PC-3 (cell line): ENCODE results near the gene ZNF831. TPM values are rescaled to one million over a fixed set of nuclear protein-coding genes. Genes with fewer than 3 reads are reported as not detected.

Experiments used
- ATAC-seq: fragments of 200-7000 bp; cut with Tn5 transposase; 2 replicates; pipeline ENCODE4 v1.9.1; 2020; ENCODE audit warnings: mild to moderate bottlenecking, moderate library complexity
- BruUV-seq: library from RNA; stranded (reverse); fragments of 400-500 nt; replicated peaks from 2 replicates; lab custom pipeline; 2021; lab: Mats Ljungman, UMichigan
- CTCF ChIA-PET: fragments of 300-600 bp; sonication (Branson Sonifier 250); formaldehyde crosslinking; loops from one replicate; lab custom pipeline; 2022; ENCODE audit warnings: antibody characterized with exemption; lab: Charles Lee
- POLR2A ChIA-PET: fragments of 300-600 bp; sonication (Branson Sonifier 250); formaldehyde crosslinking; loops from one replicate; lab custom pipeline; 2022; ENCODE audit warnings: antibody characterized with exemption; ENCODE audit not compliant: unreplicated experiment; lab: Charles Lee
- DNase-seq: peaks from one replicate; pipeline ENCODE4 v3.0.0-alpha.2; 2015
- H2AFZ ChIP-seq: fragments of 300-600 bp; sonication (generic); 2 replicates; pipeline ENCODE4 v1.6.0; 2016; ENCODE audit warnings: antibody characterized with exemption, low read length
- H3F3A ChIP-seq: fragments of 300-600 bp; sonication (generic); one replicate; pipeline ENCODE4 v1.6.0; 2017; ENCODE audit warnings: antibody characterized with exemption, low read length, control low read depth, mild to moderate bottlenecking; ENCODE audit not compliant: unreplicated experiment
- H3K27ac ChIP-seq: fragments of 300-600 bp; sonication (generic); 2 replicates; pipeline ENCODE4 v1.5.1; 2016; ENCODE audit warnings: mild to moderate bottlenecking, low read length
- H3K27me3 ChIP-seq: fragments of 300-600 bp; sonication (generic); 2 replicates; pipeline ENCODE4 v1.6.1; 2016; ENCODE audit warnings: low read length, mixed read lengths
- H3K36me3 ChIP-seq: fragments of 300-600 bp; sonication (generic); 2 replicates; pipeline ENCODE4 v1.6.1; 2016; ENCODE audit warnings: low read depth, mixed run types, low read length, mixed read lengths
- H3K4me1 ChIP-seq: fragments of 300-600 bp; sonication (generic); 2 replicates; pipeline ENCODE4 v1.5.1; 2016; ENCODE audit warnings: low read length; ENCODE audit not compliant: insufficient read depth
- H3K4me2 ChIP-seq: fragments of 300-600 bp; sonication (generic); 2 replicates; pipeline ENCODE4 v1.6.0; 2016; ENCODE audit warnings: low read length
- H3K4me3 ChIP-seq: fragments of 300-600 bp; sonication (generic); 2 replicates; pipeline ENCODE4 v1.5.1; 2016; ENCODE audit warnings: mild to moderate bottlenecking, low read length, mixed read lengths
- H3K79me2 ChIP-seq: fragments of 300-600 bp; sonication (generic); 2 replicates; pipeline ENCODE4 v1.6.1; 2017; ENCODE audit warnings: low read length, mixed read lengths
- H3K9ac ChIP-seq: fragments of 300-600 bp; sonication (generic); 2 replicates; pipeline ENCODE4 v1.6.0; 2016; ENCODE audit warnings: mild to moderate bottlenecking, low read length
- H3K9me2 ChIP-seq: fragments of 300-600 bp; sonication (generic); replicated peaks from 2 replicates; pipeline ENCODE4 v1.6.1; 2016; ENCODE audit warnings: mixed run types, low read length, mixed read lengths
- H3K9me3 ChIP-seq: fragments of 300-600 bp; sonication (generic); 2 replicates; pipeline ENCODE4 v1.6.1; 2016; ENCODE audit warnings: low read length, mixed read lengths
- H4K20me1 ChIP-seq: fragments of 300-600 bp; sonication (generic); 2 replicates; pipeline ENCODE4 v1.6.1; 2016; ENCODE audit warnings: low read length, mixed read lengths
- EZH2 ChIP-seq: fragments of 300-600 bp; sonication (generic); IDR thresholded peaks from one replicate; pipeline ENCODE4 v1.6.1; 2017; ENCODE audit warnings: antibody characterized with exemption, mild to moderate bottlenecking, low read length; ENCODE audit not compliant: unreplicated experiment
- EZH2phosphoT487 ChIP-seq: fragments of 300-600 bp; sonication (generic); IDR thresholded peaks from 2 replicates; pipeline ENCODE4 v1.6.1; 2018; ENCODE audit warnings: mild to moderate bottlenecking, antibody characterized with exemption, low read length, borderline replicate concordance
- intact Hi-C: fragments of 100-400 bp; cut with micrococcal nuclease; formaldehyde crosslinking; loops from 2 replicates; pipeline ENCODE4 v1.9.0; 2023
- total RNA-seq: library from RNA; depleted of rRNA; stranded (reverse); fragments of >200 nt; gene quantifications from 2 replicates; pipeline ENCODE4 v1.2.3, GENCODE V29; 2014
- TF ChIP-seq, protein P1 (sequence below): fragments of 300-600 bp; sonication (generic); conservative IDR thresholded peaks from 2 replicates; pipeline ENCODE4 v1.5.1; 2017; ENCODE audit warnings: antibody characterized with exemption, low read depth, mild to moderate bottlenecking, low read length

ZNF831 gene
- total RNA-seq, 1 experiment from 2014 or later: not detected

- DNase-seq (no peak), ATAC-seq (no peak)
- Histone ChIP-seq H3K9me2 (no peaks in the 10 kb centered on the region), H3K27ac (no peak overlapping the region), H3K4me3 (no peak overlapping the region), H3K36me3 (no peaks in the 10 kb centered on the region), H3F3A (no peaks in the 10 kb centered on the region), H3K27me3 (peaks cover 93% of the 10 kb centered on the region), H3K9ac (no peak overlapping the region), H3K9me3 (no peaks in the 10 kb centered on the region), H3K4me2 (no peak overlapping the region), H3K4me1 (no peaks in the 10 kb centered on the region), H4K20me1 (no peaks in the 10 kb centered on the region), H3K79me2 (no peaks in the 10 kb centered on the region), H2AFZ (no peak overlapping the region)
- POLR2A ChIA-PET: no interaction called here
- TF ChIP-seq EZH2: no peak
- no peak for TF ChIP-seq EZH2phosphoT487
- TF ChIP-seq, protein P1, sequence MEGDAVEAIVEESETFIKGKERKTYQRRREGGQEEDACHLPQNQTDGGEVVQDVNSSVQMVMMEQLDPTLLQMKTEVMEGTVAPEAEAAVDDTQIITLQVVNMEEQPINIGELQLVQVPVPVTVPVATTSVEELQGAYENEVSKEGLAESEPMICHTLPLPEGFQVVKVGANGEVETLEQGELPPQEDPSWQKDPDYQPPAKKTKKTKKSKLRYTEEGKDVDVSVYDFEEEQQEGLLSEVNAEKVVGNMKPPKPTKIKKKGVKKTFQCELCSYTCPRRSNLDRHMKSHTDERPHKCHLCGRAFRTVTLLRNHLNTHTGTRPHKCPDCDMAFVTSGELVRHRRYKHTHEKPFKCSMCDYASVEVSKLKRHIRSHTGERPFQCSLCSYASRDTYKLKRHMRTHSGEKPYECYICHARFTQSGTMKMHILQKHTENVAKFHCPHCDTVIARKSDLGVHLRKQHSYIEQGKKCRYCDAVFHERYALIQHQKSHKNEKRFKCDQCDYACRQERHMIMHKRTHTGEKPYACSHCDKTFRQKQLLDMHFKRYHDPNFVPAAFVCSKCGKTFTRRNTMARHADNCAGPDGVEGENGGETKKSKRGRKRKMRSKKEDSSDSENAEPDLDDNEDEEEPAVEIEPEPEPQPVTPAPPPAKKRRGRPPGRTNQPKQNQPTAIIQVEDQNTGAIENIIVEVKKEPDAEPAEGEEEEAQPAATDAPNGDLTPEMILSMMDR: no peak
- intact Hi-C loops: no loop called here
- BruUV-seq: no TSS peak
- CTCF ChIA-PET: no interaction called here
These were observed 91.6 kb downstream of the ZNF831 start for GRCh38 chr20:59255256-59255655.

- H3K27me3 ChIP-seq: peaks cover 91% of the 10 kb centered on the region
- H3K27ac ChIP-seq: no peak overlapping the region
- BruUV-seq: no TSS peak
- no peaks in the 10 kb centered on the region for H3K79me2 ChIP-seq
- intact Hi-C loops: no loop called here
- DNase-seq: no peak
- H4K20me1 ChIP-seq: no peaks in the 10 kb centered on the region
- H3K9ac ChIP-seq: no peak overlapping the region
- no peaks in the 10 kb centered on the region for H3K4me1 ChIP-seq
- no peaks in the 10 kb centered on the region for H3K9me3 ChIP-seq
- ChIA-PET POLR2A (no interaction called here), CTCF (no interaction called here)
- no peak overlapping the region for H3K4me2 ChIP-seq
- no peak overlapping the region for H2AFZ ChIP-seq
- no peak for TF ChIP-seq EZH2phosphoT487
- TF ChIP-seq, protein P1: no peak
- no peak for TF ChIP-seq EZH2
- no peak for ATAC-seq
- no peaks in the 10 kb centered on the region for H3K36me3 ChIP-seq
- no peak overlapping the region for H3K4me3 ChIP-seq
- H3F3A ChIP-seq: no peaks in the 10 kb centered on the region
- no peaks in the 10 kb centered on the region for H3K9me2 ChIP-seq
These were observed 94.6 kb downstream of the ZNF831 start for GRCh38 chr20:59258221-59258621.

DNA sequence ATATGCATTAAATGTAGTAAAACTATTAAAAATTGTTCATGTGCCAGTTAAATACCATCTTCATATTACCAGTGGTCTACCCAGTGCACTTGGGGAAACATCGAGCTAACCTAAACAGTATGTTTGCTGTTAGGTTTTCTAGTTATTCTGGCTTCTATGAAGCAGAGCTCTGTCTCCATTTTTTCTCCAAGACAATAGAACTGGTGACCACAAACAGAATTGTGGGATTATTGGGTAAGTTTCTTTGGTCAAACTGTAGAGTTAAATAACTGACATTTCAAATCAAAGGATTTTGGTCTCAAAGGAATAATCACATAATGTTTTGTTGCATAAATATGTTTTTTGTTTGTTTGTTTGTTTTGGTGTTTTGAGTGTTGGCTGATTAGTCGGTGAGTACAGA lies 96.3 kb downstream of the ZNF831 start:
- H3K4me1 ChIP-seq: no peaks in the 10 kb centered on the region
- no peaks in the 10 kb centered on the region for H3K9me2 ChIP-seq
- H3K9ac ChIP-seq: no peak overlapping the region
- ATAC-seq: no peak
- no peaks in the 10 kb centered on the region for H3K36me3 ChIP-seq
- ChIA-PET POLR2A (no interaction called here), CTCF (no interaction called here)
- no peaks in the 10 kb centered on the region for H3K9me3 ChIP-seq
- no peak overlapping the region for H3K4me3 ChIP-seq
- TF ChIP-seq, protein P1: no peak
- no peak for TF ChIP-seq EZH2phosphoT487
- TF ChIP-seq EZH2: no peak
- no peak overlapping the region for H3K4me2 ChIP-seq
- H3F3A ChIP-seq: no peaks in the 10 kb centered on the region
- H4K20me1 ChIP-seq: no peaks in the 10 kb centered on the region
- no peak for DNase-seq
- H3K79me2 ChIP-seq: no peaks in the 10 kb centered on the region
- H3K27me3 ChIP-seq: peaks cover 93% of the 10 kb centered on the region
- no peak overlapping the region for H3K27ac ChIP-seq
- no peak overlapping the region for H2AFZ ChIP-seq
- no TSS peak for BruUV-seq
- intact Hi-C loops: no loop called here
